Measurements from ENCODE around the gene DLD.
"Not testable (repeated sequence)": the region's sequence is repeated elsewhere in the genome, so short reads cannot be mapped to it uniquely, and the experiment has no call there.

Gene DLD, protein sequence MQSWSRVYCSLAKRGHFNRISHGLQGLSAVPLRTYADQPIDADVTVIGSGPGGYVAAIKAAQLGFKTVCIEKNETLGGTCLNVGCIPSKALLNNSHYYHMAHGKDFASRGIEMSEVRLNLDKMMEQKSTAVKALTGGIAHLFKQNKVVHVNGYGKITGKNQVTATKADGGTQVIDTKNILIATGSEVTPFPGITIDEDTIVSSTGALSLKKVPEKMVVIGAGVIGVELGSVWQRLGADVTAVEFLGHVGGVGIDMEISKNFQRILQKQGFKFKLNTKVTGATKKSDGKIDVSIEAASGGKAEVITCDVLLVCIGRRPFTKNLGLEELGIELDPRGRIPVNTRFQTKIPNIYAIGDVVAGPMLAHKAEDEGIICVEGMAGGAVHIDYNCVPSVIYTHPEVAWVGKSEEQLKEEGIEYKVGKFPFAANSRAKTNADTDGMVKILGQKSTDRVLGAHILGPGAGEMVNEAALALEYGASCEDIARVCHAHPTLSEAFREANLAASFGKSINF

DNA sequence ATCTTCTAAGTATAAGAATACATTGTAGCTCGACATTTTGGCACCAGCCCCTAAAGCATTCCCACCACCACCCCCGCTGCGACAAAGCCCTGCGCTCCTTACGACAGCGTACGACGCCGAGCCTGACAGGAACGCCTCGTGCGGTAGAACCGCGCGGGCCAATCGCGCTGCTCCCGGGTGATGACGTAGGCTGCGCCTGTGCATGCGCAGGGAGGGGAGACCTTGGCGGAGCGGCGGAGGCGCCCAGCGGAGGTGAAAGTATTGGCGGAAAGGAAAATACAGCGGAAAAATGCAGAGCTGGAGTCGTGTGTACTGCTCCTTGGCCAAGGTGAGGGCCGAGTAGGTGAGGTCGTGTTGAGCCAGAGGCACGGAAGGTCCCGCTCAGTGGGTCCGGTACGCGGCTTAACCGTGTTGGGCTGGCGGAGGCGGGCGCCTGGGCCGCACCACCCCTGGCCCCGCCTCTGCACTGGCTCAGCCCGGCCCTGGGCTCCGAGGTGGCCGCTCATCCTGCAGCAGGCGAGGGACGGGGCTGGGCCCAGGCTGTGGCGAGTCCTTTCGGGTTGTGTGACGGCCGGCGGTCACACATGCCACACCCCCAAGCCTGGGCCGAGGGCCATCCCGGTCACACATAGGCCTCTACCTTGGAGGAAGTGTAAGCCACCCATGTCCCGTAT lies at the start of gene DLD:
TSS of gene DLD (plus strand) at position 222 of the 674 bp plus-strand sequence. CDS start at position 290, 68 bp downstream.
- peak; percentile 84 for DNase-seq

DNA sequence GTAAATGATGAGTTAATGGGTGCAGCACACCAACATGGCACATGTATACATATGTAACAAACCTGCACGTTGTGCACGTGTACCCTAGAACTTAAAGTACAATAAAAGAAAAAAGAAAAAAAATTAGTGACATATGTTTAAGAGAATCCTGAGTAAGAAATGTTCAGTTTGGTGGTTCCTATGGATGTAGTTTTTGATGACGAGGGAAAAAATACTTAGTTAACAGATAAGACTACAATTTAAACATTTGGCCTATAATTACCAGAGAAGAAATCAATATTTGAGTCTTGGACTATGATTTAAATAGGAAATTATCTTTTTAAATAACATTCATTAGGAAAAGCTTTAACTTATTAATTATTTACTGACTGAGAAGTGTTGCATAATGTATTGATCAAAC lies 48.8 kb upstream of the DLD start:
- no peak for DNase-seq

DNA sequence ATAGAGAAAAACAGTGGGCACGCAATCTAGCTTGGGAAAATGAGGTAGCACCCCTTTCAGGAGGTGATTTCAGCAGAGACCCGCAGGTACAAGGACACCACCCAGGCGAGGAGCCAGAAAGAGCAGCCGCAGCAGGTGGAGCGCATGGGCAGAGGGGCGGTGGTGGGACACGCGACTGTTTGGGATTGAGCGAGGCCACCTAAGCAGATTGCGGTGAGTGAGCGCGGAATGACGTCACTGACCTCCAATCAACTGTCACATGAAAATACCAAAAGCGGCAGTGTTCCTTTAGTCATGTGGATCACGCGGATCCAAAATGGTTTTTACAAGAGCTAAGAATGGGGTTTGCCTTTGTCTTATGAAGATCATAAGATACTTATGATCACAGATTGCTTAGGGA lies 47.8 kb upstream of the DLD start:
- DNase-seq = no peak

DNA sequence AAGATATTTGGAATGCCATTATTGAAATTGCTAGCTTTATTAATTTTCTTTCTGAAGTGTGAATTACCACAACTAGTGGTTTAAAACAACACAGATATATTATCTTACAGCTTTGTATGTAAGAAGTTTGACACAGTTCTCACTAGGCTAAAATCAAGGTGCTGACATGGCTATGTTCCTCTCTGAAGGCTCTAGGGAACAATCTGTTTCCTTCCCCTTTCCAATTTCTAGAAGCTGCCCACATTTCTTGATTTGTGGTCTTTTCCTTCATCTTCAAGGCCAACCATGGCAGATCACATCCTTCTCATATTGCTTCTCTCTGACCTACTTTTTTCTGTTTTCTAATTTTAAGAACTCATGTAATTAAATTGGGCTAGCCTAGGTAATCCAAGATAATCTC lies 44.7 kb upstream of the DLD start:
- no peak for DNase-seq

DNA sequence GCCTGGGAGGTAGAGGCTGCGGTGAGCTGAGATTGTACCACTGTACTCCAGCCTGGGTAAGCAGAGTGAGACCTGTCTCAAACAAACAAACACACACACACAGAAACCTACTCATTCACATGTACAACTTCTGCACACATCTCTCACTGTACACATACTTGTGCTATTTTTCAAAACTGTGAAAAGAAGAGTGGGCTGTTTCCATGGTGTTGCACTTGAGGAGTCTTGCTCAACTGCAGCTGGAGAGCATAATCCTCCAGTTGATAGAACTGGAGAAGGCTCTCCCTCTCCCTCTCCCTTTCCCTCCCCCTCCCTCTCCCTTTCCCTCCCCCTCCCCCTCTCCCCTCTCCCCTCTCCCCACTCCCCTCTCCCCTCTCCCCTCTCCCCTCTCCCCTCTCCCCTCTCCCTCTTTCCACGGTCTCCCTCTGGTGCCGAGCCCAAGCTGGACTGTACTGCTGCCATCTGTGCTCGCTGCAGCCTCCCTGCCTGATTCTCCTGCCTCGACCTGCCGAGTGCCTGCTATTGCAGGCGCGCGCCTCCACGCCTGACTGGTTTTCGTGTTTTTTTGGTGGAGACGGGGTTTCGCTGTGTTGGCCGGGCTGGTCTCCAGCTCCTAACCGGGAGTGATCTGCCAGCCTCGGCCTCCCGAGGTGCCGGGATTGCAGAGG lies 43.7 kb upstream of the DLD start:
- no peak for DNase-seq

DNA sequence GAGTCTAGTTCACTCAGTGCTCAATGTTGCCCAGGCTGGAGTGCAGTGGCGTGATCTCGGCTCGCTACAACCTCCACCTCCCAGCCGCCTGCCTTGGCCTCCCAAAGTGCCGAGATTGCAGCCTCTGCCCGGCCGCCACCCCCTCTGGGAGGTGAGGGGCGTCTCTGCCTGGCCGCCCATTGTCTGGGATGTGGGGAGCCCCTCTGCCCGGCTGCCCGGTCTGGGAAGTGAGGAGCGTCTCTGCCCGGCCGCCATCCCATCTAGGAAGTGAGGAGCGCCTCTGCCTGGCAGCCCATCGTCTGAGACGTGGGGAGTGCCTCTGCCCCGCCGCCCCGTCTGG lies 43.2 kb upstream of the DLD start:
- DNase-seq = not testable (repeated sequence)

DNA sequence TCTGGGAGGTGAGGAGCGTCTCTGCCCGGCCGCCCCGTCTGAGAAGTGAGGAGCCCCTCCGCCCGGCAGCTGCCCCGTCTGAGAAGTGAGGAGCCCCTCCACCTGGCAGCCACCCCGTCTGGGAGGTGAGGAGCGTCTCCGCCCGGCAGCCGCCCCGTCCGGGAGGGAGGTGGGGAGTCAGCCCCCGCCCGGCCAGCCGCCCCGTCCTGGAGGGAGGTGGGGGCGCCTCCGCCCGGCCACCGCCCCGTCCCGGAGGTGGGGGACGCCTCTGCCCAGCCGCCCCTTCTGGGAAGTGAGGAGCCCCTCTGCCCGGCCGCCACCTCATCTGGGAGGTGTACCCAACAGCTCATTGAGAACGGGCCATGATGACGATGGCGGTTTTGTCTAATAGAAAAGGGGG lies 42.8 kb upstream of the DLD start:
- DNase-seq = not testable (repeated sequence)

DNA sequence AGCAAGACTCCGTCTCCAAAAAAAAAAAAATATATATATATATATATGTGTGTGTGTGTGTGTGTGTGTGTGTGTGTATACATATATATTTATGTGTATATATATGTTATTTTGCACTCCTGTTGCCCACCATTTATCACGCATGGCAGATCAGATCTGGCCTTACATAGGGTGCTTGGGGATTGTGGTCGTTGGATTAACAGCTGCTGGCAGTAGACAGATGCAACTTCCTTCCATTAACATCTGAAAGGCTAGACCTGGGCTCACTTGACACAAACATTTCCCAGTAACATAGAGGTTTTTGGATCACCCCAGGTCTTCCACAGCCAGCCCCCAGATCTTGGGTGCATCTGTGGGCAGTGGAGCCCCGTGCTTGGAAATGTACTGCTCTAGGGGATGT lies 40.8 kb upstream of the DLD start:
- no peak for DNase-seq

DNA sequence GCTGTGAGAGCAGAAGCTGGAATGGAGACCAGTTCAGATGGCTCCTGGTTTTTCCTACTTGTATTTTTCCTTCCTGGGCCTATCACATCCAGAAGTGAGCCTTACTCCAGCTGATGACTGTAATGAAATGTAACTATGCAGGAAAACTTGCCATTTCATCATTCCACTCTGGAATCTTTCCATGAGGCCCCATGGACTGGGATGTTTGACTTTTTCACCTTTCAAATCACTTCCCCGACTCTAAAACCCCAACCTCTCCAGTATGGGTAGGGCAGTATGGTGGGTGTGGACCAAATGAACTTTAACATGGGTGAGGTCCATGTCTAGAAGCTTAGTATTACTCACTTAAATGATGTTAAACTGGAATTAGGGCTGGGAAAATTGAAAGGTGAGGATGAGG lies 40.3 kb upstream of the DLD start:
- no peak for DNase-seq

DNA sequence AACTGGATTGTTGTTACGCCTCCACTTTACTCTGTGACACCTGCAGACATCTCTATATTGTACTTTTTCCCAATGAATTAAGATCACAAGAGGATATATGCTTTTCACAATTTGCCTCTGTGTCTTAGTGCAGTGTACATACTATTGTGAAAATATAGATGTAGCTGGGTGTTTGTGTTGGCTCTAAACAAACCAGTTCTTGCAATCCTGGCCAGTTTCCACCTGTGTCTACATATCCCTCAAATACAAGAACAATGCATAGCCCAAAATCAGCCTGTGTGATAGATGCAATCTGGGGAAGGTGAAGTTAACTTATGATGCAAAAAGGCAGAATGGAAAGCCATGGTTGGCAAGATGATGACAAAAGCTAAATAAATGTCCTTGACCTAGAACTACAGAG lies 36.5 kb upstream of the DLD start:
- DNase-seq = no peak

DNA sequence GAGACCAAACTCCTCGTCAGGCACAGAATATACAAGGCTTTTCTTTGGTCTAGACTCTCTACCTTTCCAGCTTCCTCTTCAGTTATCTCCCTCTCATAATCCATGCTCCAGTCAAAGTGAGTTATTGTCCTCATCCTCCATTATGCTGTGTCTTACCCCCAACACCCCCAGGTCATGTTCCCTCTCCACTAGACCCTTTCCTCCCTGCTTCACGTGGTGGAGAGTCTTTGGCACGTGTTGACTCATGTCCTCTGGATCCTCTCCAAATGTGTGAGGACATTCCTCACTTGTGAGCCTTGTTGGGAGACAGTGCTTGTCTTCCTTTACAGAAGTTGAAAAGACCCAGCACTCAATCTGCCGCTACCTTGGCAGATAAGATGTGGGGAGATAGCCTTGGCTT lies 36.0 kb upstream of the DLD start:
- no peak for DNase-seq

DNA sequence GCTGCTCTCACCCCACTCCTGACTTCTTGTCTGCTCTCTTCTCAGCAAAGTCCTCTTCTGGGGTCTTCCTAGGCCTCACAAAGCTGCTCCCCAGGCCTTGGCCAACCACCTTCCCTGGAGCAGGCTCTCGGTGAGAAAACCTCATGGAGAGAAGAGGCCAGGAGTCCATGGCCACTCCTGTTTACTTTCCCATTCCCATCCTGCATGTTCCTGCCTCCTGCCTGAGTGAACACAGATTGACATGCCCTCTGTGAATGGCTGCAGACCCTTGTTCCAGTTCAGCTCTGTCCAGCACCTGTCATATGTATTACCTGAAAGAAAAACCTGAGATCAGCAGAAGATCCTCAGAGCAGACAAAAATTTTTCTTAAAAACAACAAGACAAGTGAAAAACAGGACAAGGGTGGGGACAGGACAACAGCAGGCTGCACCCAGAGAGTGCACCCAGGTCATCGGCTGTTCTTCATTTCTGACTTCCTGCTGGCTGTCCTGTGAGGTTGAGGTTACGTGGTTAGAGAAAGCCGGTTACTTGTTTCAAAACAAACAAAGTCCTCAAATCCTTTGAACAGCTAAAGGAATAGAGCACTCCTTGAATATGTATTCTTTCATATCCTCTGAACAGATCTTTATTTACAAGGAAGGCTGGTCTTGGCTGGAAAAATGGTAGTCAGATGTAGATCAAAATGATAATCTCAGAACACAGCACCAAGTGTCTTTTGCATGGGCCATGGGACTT lies 34.0 kb upstream of the DLD start:
- no peak for DNase-seq

DNA sequence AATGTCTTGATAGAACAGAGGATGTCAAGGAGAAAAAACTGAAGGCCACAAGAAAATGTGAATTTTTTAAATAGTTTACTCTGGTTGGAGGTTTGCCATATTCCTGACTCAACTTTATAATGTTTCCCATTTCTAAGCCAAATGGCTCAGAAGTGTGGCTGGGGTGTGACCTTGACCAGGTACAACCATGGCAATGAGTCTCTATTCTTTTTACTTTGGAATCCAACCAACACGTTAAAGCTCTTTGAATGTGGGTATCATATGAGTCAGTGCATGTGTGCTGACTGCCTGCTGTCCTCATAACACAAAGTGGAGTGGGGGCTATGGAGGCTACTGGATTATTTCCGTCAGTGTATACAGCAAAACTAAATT lies 33.5 kb upstream of the DLD start:
- no peak for DNase-seq

DNA sequence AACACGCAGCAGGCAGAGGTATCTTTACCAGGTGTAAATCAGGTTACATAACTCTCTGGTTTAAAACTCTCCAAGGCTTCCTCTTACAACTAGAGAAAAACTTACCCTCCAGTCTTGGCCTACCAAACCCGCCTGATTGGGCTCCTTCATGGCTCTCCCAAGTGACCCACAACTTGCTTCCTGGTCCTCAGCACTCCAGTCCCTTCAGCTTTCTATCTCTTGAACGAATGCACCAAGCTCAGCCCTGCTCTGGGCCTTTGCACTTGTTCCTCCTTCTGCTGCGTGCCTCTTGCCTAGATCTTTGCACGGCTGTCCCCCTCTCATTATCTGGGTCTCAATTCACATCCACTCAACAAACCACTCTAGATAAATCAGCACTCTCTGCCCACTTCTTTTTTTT lies 32.7 kb upstream of the DLD start:
- DNase-seq = no peak

DNA sequence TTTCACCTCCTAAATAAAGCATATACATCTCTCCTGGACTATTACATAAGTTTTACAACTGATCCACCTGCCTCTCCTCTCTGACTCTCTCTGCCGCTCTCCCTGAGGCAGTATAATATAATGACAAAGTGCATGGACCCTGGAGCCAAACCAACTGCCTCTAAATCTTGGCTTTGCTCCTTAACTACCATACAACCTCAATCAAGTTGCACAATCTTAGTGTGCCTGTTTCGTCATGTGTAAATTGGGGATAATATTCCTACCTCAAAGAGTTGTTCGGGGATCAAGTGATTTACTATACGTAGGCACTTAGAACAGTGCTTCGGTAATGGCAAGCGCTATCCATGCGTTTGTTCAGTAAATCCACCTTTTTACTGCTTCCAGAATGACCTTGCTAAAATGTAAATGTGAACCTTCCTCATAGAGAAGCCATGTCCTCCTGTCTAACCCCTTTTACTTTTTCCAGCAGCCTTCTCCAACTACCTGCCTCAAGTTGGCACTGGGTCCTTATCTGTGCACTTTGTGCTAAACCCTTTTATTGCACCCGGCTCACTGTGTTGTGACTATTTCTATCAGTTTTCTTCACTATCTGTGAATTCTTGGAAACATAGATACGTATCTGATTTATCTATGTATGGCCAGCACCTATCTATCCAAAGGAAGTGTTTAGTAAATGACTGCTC lies 30.6 kb upstream of the DLD start:
- no peak for DNase-seq

DNA sequence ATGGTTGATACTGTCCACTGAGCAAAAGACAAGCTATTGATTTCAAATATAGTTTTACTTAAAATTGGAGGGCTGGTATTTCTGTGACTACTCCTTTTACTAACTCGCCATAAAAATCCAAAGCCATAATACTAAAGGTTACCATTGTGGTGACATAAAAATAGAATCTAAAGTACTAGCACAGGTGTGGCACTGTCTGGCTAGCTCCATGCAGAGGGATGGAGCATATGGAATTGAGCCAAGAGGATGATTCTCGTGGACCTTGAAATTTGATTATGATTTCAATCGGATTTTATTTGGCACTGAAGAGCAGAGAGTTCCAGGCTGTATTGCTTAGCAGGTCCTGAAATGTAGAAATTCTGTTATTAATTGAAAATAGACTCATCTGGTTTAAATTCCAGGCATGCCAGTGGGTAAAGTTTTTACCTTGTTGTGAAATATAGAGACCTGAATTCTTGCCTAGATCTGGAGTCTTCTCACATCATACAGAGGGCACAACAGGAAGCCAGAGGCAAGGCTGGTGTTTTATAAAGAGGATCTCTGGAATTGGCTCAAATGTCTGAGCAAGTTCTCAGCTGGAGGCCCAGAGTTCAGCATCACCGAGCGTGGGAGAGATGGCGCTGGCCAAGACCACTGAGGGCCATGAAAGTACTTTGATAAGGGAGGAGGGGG lies 29.9 kb upstream of the DLD start:
- DNase-seq = no peak

DNA sequence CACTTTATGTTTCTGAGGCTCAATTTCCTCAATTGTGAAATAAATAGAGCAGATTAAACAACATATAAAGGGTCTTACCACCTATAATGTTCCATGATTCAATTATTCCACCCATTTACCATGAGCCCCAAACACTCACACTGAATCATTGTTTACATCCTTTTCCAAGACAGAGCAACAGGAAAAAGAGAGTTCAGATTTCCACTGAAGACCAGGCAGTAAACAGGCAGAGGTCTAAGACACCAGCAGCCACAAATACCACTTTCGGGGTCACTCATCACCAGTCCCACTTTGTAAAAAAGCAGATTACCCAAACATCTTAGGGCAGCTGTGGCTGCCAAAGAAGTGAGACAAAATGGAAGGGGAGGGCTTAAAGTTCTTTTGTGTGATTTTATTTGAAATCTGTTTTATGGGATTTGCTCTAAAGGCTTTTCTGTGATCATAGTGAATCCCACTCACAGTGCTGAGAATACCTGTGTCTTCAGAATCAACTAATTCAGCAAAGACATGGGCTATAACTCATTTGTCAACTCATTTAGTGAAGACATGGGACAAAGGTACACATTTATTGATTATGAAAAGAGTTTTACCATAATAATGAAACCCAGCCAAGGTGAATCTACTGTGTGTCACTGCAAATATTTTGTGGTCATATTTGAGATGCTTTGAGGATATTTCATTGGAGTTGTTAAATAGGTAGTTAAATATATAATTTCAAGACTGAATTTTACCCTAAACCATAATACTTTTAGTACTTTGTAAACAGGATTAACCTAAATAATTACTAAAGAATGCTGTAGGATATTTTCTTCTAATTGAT lies 24.8 kb upstream of the DLD start:
- DNase-seq = no peak

DNA sequence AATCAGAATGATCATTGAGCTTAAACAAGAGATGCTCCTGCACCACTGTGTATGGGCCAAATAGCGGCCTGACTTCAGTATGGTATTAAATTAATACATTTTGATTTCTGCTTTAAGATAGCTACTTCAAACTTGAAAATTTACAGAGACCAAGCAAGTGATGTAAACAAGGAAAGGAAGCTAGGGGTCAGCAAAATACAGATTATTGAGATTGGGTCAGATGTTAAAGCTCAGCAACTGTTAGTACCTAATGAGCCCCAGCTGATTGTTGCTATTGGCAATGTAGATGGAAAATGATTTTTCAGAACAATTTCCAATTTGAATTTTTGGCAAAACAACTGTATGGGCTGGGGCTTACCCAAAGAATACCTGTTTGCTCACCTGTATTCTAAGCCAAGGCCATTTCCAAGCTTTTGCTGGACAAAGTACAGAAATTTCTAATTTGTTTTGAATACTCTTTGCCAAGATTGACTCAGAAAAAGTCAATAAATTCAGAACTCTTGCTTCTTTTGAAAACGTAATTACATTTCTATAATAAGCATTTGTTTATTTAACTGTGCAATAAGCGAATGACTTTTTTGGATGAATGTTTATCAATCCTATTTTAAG lies 23.0 kb upstream of the DLD start:
- no peak for DNase-seq

DNA sequence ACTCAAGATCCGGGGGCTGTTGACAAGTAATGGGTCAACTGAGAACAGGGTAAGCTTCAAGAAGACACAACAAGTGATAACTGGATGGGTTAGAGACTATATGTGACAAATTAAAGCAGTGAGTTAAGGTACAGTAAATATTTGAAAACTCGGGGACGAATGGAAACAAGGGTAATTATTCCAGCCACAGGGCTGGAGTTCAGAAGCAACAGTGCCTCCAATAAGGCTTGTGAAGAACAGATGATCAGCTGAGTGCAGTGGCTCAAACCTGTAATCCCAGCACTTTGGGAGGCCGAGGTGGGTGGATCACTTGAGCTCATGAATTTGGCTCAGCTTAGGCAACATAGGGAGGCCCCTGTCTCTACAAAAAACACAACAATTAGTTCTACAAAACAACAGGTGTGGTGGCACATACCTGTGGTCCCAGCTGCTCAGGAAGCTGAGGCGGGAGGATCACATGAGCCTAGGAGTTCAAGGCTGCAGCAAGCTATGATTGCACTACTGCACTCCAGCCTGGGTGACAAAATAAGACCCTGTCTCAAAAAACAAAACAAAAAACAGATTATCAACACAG lies 20.5 kb upstream of the DLD start:
- no peak for DNase-seq

DNA sequence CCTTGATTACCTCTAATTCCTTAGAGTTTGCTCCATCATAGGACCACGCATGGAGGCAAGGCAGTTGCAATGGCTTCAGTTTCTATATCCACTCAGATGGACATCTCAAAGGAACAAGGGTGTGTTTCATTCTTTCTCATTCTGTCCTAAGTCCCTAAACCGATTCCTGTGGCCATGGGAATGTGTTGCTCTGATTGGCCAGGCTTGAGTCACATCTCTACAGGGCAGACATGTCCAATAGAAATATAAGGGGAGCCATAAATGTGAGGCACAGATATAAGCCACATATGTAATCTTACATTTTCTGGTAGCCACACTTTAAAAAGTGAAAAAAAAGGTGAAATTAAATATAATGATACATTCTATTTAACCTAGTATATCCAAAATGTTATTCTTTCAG lies 16.9 kb upstream of the DLD start:
- no peak for DNase-seq

Data from NCI-H2081 treated with DMSO at 0.1 percent for 48 hours (cell line).